ENCODE data around the gene PHTF1.

DNA sequence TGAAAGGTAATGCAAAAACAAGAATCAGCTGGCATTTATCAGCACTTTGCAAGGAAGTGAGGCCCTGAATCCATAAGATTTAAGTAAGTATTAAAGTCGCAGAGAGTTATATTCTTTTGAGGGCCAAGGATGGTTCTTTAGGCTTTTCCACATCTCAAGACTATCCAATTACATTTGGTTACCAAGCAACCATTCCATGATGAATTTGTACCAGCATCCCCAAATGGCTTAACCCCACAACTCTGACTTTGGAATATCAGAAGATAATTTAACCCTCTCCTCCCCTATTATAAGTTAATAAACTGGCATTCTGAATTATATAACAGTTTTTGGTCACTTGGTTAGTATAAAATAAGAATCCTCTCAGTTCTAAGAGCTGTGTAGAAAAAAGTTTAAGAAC, 2.8 kb downstream of the PHTF1 start:
- TF ChIP-seq, protein P1, sequence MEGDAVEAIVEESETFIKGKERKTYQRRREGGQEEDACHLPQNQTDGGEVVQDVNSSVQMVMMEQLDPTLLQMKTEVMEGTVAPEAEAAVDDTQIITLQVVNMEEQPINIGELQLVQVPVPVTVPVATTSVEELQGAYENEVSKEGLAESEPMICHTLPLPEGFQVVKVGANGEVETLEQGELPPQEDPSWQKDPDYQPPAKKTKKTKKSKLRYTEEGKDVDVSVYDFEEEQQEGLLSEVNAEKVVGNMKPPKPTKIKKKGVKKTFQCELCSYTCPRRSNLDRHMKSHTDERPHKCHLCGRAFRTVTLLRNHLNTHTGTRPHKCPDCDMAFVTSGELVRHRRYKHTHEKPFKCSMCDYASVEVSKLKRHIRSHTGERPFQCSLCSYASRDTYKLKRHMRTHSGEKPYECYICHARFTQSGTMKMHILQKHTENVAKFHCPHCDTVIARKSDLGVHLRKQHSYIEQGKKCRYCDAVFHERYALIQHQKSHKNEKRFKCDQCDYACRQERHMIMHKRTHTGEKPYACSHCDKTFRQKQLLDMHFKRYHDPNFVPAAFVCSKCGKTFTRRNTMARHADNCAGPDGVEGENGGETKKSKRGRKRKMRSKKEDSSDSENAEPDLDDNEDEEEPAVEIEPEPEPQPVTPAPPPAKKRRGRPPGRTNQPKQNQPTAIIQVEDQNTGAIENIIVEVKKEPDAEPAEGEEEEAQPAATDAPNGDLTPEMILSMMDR (conservative IDR thresholded peaks at IDR 0.05; ENCODE audit: low read depth, low read length) = no peak
- TF ChIP-seq FOS (IDR thresholded peaks at IDR 0.05; ENCODE audit: low read depth, low read length) = no peak
- TF ChIP-seq POLR2A (IDR thresholded peaks at IDR 0.05; ENCODE audit: low read depth, low read length) = no peak
- no peak for TF ChIP-seq RAD21 (IDR thresholded peaks at IDR 0.05; ENCODE audit: low read length)
- TF ChIP-seq MAZ (IDR thresholded peaks at IDR 0.05; ENCODE audit: borderline replicate concordance, low read depth, low read length) = no peak
- no peak for TF ChIP-seq SMC3 (IDR thresholded peaks at IDR 0.05; ENCODE audit: low read depth, low read length)
- TF ChIP-seq USF2 (IDR thresholded peaks at IDR 0.05; ENCODE audit: low read depth, low read length) = no peak
